ENCODE data around the gene SIK3. TPM values are rescaled to one million over a fixed set of nuclear protein-coding genes. Genes with fewer than 3 reads are reported as not detected.

The SIK3 gene
- total and polyA plus RNA-seq, 2 experiments from 2014 or later: 6.1 to 33.9 TPM

DNA sequence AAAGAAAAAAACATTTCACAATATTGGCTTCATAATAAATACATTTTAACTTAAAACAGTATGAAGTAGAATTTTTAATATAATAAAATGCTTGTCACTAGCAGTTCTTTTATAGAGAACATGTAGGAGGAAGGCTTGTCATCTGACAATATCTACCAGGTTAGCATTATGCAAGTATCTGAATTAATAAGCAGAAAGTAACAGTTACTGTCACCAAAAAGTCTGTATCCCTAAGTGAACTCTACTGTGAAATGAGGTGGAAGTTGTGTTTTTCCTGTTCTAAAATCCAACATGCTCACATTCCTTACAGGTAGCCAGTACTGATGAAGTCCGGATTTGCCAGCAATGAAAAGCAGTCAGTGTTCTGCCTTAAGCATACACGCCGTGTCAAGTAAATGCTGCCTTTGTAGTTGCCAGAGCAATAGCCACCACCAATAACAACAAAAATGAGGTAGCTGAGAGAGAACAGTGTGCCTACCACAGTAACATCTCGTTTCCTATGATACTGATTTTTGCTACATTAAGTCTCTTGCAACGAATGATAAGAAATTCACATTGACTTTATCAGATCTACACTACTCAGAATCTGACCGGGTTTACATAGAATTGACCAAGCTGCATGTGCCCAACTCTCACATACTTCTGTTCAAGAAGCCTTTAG is 95.5 kb downstream of the SIK3 start:
- Histone ChIP-seq H3F3A (replicated peaks; ENCODE audit: low read depth) (no peaks in the 10 kb centered on the region), H3K27ac (ENCODE audit: low read depth) (no peak overlapping the region), H3K27me3 (ENCODE audit: insufficient read depth) (no peaks in the 10 kb centered on the region), H4K20me1 (replicated peaks; ENCODE audit: insufficient read depth) (peaks cover 22% of the 10 kb centered on the region), H2AFZ (no peak overlapping the region), H3K9me2 (ENCODE audit: insufficient read depth) (no peaks in the 10 kb centered on the region), H3K4me2 (no peak overlapping the region), H3K36me3 (ENCODE audit: insufficient read depth) (no peaks in the 10 kb centered on the region), H3K4me1 (ENCODE audit: insufficient read depth) (peaks cover 7% of the 10 kb centered on the region; the same call in 1 of the 2 replicates), H3K4me3 (no peak overlapping the region), H3K79me2 (replicated peaks; ENCODE audit: insufficient read depth) (peaks cover 64% of the 10 kb centered on the region)
- no peak overlapping the region for H3K27ac Mint-ChIP-seq
- TF ChIP-seq ZNF114 (CRISPR knock-in tag; IDR thresholded peaks at IDR 0.05) (no peak), EZH2 (IDR thresholded peaks at IDR 0.05; ENCODE audit: low read depth, unreplicated experiment) (no peak), NANOG (IDR thresholded peaks at IDR 0.05; ENCODE audit: borderline replicate concordance) (no peak), STAT1 (IDR thresholded peaks at IDR 0.05; ENCODE audit: unreplicated experiment) (no peak), ZNF331 (CRISPR knock-in tag; IDR thresholded peaks at IDR 0.05; ENCODE audit: low read depth) (no peak), JUNB (IDR thresholded peaks at IDR 0.05; ENCODE audit: unreplicated experiment) (no peak), CREB1 (CRISPR knock-in tag; IDR thresholded peaks at IDR 0.05; ENCODE audit: low read depth) (no peak), EZH2phosphoT487 (IDR thresholded peaks at IDR 0.05; ENCODE audit: unreplicated experiment) (no peak)
- TF ChIP-seq, protein P1, sequence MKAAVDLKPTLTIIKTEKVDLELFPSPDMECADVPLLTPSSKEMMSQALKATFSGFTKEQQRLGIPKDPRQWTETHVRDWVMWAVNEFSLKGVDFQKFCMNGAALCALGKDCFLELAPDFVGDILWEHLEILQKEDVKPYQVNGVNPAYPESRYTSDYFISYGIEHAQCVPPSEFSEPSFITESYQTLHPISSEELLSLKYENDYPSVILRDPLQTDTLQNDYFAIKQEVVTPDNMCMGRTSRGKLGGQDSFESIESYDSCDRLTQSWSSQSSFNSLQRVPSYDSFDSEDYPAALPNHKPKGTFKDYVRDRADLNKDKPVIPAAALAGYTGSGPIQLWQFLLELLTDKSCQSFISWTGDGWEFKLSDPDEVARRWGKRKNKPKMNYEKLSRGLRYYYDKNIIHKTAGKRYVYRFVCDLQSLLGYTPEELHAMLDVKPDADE (IDR thresholded peaks at IDR 0.05): no peak
- TF ChIP-seq, protein P2, sequence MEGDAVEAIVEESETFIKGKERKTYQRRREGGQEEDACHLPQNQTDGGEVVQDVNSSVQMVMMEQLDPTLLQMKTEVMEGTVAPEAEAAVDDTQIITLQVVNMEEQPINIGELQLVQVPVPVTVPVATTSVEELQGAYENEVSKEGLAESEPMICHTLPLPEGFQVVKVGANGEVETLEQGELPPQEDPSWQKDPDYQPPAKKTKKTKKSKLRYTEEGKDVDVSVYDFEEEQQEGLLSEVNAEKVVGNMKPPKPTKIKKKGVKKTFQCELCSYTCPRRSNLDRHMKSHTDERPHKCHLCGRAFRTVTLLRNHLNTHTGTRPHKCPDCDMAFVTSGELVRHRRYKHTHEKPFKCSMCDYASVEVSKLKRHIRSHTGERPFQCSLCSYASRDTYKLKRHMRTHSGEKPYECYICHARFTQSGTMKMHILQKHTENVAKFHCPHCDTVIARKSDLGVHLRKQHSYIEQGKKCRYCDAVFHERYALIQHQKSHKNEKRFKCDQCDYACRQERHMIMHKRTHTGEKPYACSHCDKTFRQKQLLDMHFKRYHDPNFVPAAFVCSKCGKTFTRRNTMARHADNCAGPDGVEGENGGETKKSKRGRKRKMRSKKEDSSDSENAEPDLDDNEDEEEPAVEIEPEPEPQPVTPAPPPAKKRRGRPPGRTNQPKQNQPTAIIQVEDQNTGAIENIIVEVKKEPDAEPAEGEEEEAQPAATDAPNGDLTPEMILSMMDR (conservative IDR thresholded peaks at IDR 0.05; ENCODE audit: low read depth in 2 of 2): no peak
- TF ChIP-seq, protein P3, sequence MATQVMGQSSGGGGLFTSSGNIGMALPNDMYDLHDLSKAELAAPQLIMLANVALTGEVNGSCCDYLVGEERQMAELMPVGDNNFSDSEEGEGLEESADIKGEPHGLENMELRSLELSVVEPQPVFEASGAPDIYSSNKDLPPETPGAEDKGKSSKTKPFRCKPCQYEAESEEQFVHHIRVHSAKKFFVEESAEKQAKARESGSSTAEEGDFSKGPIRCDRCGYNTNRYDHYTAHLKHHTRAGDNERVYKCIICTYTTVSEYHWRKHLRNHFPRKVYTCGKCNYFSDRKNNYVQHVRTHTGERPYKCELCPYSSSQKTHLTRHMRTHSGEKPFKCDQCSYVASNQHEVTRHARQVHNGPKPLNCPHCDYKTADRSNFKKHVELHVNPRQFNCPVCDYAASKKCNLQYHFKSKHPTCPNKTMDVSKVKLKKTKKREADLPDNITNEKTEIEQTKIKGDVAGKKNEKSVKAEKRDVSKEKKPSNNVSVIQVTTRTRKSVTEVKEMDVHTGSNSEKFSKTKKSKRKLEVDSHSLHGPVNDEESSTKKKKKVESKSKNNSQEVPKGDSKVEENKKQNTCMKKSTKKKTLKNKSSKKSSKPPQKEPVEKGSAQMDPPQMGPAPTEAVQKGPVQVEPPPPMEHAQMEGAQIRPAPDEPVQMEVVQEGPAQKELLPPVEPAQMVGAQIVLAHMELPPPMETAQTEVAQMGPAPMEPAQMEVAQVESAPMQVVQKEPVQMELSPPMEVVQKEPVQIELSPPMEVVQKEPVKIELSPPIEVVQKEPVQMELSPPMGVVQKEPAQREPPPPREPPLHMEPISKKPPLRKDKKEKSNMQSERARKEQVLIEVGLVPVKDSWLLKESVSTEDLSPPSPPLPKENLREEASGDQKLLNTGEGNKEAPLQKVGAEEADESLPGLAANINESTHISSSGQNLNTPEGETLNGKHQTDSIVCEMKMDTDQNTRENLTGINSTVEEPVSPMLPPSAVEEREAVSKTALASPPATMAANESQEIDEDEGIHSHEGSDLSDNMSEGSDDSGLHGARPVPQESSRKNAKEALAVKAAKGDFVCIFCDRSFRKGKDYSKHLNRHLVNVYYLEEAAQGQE (IDR thresholded peaks at IDR 0.05; ENCODE audit: unreplicated experiment): no peak
- ATAC-seq: no peak
- H3K4me3 Mint-ChIP-seq: no peak overlapping the region
- H3K36me3 Mint-ChIP-seq (ENCODE audit: low read depth): no peaks in the 10 kb centered on the region
- H3K9me3 Mint-ChIP-seq: no peaks in the 10 kb centered on the region
- H3K27me3 Mint-ChIP-seq (ENCODE audit: insufficient read depth, low read depth, poor library complexity): peaks cover 2% of the 10 kb centered on the region
- DNase-seq (ENCODE audit: low spot score): no peak
- H3K4me1 Mint-ChIP-seq: peaks cover 14% of the 10 kb centered on the region; the same call in 2 of the 3 replicates

All from GM23338 (cell line).